NCI-H2107 (cell line): ENCODE results near the gene MAP7.

Experiments used
- DNase-seq: peaks from one replicate; lab custom pipeline; 2025; lab: John Stamatoyannopoulos, UW

The MAP7 gene

DNA sequence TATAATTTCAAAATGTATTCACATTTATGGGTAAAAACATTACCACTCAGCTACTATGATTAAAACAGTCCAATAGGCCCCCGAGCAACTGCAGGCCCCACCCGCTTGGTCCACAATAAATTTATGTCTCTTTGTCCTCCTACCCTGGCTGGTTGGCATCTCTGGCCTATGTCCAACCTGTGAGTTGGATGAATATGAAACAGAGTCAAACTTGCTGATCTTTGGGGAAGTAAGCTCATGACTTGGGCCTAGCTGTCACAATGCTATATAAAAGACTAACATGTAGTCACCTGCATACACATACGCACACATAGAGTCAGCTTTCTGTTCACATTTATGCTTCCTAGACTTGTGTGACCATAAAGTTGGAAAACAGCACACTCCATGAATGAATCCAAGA, 20.5 kb downstream of the MAP7 start:
- no peak for DNase-seq

DNA sequence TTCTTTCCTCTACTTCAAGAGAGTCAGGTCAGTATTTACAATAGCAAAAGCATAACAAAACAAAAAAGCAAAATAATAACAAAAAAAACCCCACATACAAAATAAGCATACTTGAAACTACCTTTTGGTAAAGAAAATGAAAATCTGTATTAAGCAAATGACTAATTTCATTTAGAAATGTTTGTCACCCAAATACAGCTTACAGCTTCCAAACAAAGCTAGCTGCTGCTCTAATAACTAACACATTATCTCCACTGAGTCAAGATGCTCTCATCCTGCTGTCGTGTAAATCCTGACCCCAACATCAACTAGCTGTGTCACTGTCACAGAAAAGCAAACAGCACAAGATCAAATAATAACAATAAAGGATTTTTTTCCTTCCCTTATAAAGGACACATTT, 21.7 kb downstream of the MAP7 start:
- no peak for DNase-seq

DNA sequence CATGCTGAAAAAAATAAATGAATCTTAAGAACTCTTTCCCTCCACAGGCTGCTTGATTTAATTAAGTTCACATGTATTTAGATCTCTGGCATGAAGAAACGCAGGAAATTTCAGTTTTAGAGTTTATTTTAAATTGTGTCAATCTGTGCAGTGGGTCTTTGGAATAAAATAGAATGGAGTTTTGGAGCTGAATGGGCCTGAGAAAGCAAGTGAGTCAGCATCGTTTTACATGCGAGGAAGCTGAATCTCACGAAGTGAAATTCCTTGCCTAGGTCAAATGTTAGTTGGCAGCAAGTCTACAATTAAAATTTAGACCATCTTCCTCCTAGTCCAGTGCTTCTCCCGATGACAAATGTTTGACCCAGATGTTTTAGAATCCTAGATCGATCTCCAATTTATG, 22.4 kb downstream of the MAP7 start:
- no peak for DNase-seq

DNA sequence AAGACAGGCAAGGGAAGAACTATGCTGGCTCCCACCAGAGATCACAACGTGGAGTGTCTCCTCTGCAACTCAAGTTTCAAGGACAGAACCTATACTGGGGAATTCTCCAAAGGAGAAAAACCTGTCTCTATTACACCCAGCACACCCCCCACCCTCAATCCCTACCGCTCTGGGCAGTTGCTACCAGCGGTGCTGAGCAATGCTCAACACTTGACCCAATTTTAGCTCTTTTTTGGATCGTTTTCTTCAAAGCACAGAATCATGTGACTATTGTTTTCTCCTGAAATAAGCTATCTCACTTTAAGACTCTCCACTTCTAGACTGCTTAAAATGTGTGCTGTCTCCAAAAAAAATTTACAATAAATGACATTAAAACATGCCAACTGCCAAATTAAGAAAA, 23.3 kb downstream of the MAP7 start:
- DNase-seq: no peak

GRCh38 chr6:136526196-136526930, 23.9 kb downstream of the MAP7 start:
- peak; percentile 32 for DNase-seq

DNA sequence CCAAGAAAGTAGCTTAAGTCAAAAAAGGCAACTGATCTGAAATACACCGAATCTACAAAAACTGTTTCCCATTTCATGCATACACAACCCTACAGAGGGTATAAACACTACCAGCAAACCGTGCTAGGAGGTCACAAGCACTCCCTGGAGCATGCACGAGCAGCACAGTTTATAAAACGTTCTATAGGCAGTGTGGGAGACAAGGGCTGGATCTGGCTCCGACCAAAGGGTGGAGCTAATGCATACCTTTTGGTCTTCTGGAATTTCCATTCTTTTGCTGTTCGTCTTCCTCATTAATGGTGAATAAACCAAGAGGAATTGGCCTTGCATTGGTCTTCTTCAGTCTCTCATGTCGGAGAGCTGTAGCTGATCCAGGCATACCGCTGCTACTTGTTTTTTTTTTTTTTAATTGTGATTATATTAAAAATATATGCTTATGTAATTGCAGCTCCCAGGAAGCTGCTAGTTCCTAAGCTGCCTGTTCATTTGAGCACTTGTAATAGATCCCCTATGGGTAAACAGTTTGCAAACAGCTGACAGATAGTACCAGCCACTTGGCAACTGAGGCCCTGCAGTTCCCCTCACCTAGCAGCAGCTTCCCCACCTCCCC, 24.5 kb downstream of the MAP7 start:
- DNase-seq: no peak

DNA sequence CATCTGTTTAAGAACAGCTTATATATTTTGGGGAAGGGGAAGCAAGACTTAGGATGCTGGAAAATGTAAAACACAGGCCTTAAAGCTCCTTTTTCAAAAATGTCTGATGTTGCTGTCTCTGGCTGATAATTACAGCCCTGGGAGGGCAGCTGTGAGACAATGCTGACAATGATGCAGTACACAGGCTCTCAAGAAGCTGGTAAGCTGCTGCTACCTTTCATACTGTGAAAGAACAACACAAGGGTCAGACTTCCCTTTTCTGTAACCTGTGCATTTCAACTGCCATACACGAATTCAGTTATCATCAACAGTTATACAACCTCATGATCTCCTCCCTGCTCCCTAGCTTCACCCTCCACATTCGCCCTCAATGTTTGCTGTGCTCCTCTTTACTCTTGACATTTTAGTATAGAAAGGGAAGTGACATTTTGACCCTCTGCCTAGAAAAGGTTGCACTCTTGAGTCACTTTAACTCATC, 25.2 kb downstream of the MAP7 start:
- no peak for DNase-seq

DNA sequence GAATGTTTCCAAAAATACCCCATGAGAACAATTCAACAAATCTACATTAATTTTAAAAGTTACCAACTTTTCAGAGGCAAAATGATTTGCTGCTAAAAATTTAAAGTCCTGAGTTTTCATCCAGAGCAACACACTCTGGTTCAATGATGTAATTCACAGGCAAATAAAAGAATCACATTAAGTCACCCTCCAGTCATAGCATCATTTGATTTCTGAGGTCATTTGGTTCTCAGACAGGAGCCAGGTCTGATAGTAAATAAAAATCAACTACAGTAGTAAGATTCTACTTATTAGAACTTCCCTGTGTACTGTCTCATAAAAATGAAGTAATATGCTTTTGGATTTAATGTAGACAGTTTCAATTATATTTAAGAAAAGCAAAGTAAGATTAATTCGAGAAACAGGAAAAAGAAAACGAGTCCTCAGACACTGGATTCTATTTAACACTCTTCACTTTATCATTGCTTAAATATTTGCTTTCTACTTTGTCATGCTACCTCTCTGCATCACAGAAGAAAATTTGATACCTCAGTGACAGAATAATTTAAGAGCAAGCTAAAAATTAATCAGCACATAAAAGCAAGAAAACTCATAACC, 25.8 kb downstream of the MAP7 start:
- DNase-seq: no peak

DNA sequence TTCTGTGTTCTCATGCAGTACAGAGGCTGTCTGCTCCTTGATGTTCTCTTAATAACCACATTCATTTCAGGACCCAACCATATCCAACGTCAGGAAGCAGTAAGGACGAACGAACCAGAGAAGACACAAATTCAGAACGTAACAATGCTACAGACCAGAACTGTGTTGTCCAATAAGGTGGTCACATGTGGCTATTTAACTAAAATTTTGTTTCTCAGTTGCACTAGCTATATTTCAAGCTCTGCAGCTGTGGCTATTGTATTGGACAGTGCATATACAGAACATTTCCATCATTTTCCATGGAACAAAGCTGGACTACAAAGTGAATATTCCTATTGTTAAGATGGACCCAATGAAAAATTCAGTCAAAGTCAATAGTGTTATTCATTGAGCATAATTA, 27.0 kb downstream of the MAP7 start:
- no peak for DNase-seq

GRCh38 chr6:136522636-136523035, 27.6 kb downstream of the MAP7 start:
- no peak for DNase-seq

GRCh38 chr6:136521911-136522310, 28.3 kb downstream of the MAP7 start:
- DNase-seq: no peak

DNA sequence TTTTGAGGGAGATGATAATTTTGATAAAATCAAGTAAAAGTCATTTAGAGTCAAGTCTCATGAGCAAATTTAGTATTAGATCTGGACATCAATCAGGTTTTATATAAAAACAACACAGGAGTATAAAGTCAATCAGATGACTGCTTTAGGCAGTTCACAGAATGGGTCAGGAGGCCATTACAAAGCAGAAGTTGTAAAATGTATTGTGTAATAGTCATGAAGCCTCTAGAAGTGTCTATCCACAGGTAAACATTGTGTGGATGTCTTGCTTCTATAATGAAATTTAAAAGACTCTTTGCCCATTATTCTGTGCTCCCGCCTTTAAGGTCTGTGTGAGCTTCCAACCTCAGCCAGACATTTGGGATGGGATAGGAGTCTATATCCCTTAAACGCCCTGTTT, 28.8 kb downstream of the MAP7 start:
- DNase-seq: no peak

DNA sequence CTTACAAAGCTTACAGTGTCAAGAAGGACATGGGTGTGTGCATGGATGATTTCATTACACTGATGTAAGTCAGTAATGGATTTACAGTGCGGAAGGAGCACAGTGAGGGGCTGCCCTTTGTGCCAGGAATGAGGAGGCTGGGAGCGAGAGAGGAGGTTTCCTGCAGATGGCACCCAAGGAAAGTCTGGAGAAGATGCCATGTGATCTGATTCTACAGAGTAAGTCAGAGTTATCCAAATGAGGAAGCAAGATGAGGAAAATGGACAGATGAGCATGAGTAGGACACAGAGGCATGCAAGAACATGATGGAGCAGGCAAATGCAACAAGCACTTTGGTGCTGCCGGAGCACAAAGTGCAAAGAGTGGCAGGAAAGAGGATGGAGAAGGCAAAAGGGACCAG, 29.7 kb downstream of the MAP7 start:
- DNase-seq: no peak

- no peak for DNase-seq
Measured at GRCh38 chr6:136517582-136517981, 32.6 kb downstream of the MAP7 start.

GRCh38 chr6:136517002-136517401, 33.2 kb downstream of the MAP7 start:
- DNase-seq: no peak

DNA sequence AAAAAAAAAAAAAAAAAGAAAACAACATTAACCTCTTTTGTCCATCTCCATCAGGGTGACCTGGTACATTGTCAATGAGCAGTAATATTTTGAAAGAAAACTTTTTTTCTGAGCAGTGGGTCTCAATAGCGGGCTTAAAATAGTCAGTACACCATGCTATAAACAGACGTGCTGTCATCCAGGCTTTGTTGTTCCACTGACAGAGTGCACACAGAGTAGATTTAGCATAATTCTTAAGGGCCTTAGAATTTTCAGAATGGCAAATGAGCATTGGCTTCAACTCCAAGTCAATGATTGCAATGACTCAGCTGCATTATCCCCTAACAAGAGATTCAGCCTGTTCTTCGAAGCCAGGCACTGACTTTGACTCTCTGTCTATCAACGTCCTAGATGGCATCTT, 35.6 kb downstream of the MAP7 start:
- DNase-seq: no peak

DNA sequence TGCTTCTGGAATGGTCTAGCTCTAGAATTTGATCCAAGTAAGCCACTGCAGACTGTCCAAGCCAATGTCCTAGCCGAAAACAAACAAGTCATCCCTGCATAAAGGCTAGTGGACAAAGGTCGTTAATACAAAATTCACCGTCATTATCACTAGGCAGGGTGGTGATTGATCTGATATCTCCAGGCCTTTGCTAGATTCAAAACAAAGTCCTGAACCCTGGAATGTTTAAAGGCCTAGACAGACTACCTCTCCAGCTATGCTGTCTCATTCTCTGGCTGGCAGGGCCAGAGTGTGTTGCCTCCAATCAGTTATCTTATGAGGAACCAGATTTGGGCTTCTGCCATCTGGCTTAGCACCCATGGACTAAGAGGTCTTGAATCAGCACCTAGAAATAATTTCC, 38.3 kb downstream of the MAP7 start:
- DNase-seq: no peak

- DNase-seq: no peak
Measured at GRCh38 chr6:136511397-136511796, 38.8 kb downstream of the MAP7 start.

DNA sequence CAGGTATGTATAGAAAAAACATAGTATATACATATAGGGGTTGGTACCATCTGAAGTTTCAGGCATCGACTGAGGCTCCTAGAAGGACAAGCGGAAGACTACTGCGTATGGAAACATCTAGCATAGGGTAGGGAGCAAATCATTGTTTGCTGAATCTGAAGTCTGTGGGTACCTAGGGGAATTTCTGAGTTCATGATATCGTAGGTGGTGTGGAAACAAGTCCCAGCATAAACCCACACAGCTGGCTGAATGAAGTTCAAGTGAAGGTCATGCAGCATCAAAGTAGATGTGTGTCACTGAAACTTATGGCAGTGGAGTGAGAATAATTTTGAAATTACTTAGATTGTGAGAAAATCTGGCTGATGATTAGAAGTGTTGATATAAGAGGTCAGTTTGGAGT, 39.4 kb downstream of the MAP7 start:
- DNase-seq: no peak

GRCh38 chr6:136510299-136510698, 39.9 kb downstream of the MAP7 start:
- no peak for DNase-seq

DNA sequence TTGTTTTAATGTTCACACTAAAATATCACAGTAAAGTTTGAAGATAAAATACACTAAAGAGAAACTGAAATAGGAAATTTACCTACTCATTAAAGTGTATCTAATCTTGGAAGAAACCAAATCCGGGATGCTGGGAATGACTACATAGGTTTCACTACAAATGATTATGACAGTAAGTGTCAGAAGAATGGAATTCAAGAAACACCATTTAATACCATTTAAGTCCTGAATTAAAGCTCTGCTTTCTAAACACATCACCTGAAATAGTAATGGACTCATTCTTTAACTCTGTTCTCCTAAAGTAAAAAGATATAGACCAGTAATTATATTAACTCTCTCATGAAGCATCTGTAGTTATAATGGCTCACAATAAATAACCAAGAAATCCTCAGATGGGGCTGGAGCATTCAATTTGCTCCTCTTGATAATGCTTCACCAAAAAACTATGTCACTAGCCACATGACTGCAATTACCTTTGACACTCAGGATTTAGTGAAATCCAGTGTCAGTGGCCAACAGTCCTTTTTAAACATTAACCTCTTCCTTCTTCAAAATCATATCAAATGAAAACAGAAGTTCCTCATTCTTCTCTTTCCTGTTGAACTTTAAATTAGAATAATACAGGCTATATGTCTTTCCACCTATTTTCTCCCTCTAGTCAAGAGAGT, 41.4 kb downstream of the MAP7 start:
- no peak for DNase-seq

DNA sequence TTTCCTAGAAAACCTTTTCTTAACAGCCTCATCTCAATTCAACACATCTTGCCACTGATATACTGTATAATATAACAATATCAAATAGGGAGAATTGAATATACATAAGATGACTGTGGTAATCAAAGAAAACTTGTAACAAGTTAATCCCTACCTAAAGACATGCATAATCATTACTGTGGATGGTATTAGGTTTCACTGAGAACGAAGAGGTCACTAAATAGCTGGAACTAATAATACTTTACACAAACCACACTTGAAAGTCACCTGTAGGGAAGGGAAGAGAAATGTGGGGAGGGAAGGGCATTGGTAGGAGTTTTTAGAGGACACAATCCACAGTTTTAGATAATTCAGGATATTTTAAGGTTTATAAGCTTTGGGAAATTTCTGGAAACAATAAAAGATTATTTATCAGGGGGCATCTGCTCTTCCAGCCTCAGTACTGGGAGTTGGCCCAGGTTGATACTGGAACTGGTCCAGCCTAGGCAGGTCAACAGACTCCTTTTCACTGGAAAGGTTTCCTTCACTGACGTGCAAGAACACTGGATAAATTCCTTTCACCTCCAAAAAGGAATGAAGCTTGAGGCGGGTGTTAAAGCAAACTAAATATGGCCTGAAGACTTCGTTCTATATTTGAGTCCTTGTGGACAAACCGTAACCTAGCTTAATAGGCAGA, 44.0 kb downstream of the MAP7 start:
- no peak for DNase-seq
